DMS153 (cell line): ENCODE measurements around the gene SLC6A5.
"Not testable (repeated sequence)": the region's sequence is repeated elsewhere in the genome, so short reads cannot be mapped to it uniquely, and the experiment has no call there.

Source experiments
- DNase-seq: peaks from one replicate; lab custom pipeline; 2025; lab: John Stamatoyannopoulos, UW

The SLC6A5 gene

DNA sequence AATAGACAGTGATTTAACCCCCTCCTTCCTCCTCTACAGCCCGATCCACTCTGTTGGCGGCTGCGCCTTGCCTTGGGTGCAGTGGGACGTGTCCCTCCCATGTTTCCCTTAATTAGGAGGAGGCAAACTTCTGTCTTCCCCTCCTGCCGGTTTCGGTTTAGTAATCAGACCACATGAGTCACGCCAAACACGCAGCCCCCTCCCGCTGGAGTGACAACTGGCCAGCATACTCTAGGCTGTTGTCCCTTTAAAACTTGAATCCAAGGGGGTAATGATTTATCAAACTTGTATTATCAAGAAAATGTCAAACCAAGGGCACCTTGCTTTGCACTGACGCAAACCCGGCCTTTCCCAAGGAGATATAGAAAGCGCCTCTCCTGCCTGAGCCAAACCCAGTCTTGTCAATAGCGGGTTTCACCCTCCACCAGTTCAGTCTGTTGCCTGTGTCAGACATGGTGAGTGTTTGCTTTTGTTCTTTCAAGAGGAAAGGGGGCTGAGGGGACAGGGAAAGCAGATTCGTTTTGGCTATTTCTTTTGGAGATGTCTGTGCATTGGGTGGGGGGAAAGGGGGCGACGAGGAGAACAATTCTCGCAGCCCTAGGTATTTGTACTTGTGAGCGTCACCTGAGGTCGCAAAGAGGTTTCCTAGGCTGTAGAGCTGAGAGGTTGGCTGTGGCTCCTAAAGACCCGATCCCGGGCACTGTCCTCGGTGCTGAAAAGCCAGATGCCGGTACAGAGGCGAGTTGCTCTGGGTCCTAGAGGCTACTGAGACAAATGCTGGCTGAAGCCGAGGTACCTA, at the start of gene SLC6A5:
Gene SLC6A5 (plus strand): TSS at position 388 of the 799 bp plus-strand sequence. CDS start 65 bp downstream, at position 453.
- no peak for DNase-seq

DNA sequence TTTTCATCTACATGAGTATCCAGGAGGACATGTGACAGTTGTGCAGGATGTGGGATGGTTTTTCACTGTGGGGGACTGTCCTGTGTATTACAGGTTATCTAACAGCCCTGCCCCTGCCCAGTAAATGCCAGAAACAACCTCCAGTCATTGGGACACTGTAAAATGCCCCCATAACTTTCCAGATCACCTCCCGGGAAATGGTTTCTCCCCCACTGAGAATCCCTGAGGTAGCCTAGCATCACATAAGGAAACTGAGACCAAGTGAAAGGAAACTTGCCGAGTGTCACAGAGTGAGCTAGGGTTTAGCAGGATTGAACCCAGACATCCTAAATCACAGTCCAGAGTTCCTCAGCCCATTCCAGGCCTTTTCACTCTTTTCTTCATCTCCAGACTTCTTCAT, 48.3 kb upstream of the SLC6A5 start:
- DNase-seq, result no peak

DNA sequence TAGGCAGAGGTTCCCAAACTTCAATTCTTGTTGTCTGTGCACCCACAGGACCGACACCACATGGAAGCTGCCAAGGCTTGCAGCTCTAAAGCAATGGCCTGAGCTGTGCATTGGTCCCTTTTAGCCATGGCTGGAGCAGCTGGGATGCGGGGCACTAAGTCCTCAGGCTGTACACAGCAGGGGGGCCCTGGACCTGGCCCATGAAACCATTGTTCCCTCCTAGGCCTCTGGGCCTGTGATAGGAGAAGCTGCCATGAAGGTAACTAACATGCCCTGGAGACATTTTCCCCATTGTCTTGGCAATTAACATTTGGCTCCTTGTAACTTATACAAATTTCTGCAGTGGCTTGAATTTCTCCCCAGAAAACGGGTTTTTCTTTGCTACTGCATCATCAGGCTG, 43.6 kb upstream of the SLC6A5 start:
- no peak for DNase-seq

DNA sequence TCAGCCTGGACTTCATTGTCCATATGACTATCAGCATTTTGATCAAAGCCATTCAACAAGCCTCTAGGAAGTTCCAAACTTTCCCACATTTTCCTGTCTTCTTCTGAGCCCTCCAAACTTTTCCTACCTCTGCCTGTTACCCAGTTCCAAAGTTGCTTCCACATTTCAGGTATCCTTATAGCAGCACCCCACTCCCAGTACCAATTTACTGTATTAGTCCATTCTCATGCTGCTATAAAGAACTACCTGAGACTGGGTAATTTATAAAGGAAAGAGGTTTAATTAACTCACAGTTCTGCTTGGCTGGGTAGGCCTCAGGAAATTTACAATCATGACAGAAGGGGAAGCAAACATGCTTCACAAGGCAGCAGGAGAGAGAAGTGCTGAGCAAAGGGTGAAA, 43.0 kb upstream of the SLC6A5 start:
- not testable (repeated sequence) for DNase-seq

DNA sequence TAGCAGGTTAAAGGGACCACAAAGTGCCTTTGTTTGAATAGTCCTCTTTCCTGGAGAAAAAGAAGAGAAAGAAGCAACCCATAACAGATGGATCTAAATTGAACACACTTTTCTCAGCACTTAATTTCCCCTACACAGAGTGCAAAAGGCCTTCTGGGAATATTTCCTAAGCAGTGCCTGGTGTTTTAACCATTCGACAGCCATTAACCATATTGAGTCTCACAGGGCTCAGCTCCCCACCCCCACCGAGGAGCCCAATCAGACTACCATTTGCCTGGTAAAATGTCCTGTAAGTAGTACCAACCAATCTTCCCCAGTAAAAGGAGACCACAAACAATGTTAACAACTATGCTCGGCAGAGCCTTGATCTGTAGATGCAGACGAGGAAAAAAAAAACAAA, 40.7 kb upstream of the SLC6A5 start:
- no peak for DNase-seq

DNA sequence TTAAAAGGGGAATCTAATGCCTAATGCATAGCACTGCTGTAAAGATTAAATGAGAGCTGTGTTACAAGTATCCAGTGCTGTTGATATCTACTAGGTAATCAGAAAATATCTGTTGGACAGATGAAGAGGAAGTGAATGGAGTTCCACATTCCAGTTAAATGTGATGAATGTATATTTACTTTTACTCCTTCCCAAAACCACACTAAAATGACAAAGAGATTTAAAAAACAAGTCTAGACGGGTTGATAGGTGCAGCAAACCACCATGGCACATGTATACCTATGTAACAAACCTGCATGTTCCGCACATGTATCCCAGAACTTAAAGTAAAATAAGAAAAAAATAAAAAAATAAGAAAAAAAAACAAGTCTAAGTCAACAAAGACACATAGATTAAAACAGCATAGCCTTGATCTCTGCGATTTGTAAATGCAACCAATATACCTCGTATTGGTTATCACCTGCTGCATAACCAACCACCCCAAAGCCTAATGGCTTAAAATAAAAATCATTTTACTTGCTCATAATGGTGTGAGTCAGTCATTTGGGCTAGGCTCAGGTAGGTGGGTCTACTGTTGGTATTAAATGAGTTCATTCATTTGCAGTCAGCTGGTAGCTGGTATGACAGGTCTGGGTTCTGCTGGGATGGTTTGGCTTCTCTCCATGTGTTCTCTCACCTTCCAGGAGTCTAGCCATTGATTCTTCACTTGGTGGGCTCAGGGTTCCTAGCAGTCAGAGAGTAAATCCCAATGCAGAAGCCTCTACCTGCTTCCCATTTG, 39.7 kb upstream of the SLC6A5 start:
- DNase-seq, result no peak

DNA sequence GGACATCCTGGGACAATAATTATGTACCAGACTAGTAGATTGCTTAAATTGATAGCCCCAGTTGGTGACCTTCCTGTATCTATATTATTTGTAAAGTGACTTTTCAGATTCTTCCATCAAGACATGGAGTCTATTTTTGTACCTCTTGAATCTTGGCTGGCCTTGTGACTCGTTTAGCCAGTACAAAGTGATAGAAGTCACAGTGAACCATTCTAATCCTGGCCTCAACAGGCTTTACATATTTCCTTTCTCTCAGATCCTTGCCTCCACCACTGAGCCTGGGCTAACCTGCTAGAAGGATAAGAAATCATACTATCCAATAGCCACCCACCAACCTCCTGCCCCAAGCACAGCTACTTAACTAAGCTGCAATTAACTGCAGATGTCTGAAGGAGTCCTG, 37.5 kb upstream of the SLC6A5 start:
- DNase-seq, result no peak

DNA sequence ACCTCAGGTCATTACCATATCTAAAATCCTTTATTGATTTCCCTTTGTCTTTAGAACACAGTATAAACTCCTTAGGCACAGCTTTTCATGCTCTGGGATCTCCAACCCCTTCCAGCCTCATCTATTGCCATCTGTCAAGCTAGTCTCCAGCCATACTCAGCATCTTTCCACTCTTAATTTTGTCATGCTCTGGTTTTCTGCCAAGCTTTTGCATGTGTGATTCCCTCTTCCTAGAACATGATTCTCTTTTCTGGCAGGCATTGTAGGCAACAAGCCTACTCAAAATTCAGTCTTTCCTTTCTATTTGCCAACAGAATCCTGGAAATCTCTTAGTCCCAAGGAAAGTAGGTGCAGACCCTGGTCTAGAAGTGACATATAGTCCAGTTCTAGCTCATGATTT, 35.5 kb upstream of the SLC6A5 start:
- DNase-seq, result no peak

DNA sequence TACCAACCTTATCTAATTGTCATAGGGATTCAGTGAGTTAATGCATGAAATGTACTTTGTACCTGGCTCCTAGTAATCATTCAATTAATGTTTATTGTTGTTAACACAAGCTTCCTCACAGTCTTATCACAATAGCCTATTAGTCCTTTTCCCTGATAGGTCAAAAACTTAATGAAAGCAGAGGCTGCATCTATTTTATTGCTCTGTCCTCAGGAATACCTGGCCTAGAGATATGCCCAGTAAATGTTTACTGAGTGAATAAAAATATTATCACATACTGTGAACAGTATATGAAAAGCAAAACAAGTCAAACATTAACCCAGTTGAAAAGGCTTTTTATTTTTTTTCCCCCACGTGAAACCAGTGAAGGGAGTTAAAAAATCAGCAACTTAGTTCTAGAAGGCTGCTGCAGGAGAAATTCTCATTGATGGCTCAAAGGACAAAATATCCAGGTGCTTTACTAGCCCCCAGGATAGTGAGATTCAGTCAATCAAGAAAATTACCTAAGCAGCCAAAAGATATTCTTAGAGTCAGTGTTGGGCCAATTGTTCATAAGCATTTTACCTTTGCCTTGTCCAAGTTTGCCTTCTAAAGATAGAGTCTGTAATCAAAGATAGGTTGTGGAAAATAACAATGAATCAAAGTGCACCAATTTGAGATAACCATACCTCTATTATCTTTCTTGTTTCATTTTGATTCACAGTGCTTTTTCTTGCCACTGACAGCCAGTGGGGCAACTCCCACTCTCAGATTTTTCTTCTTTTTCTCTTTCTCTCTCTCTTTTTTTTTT, 34.4 kb upstream of the SLC6A5 start:
- no peak for DNase-seq

DNA sequence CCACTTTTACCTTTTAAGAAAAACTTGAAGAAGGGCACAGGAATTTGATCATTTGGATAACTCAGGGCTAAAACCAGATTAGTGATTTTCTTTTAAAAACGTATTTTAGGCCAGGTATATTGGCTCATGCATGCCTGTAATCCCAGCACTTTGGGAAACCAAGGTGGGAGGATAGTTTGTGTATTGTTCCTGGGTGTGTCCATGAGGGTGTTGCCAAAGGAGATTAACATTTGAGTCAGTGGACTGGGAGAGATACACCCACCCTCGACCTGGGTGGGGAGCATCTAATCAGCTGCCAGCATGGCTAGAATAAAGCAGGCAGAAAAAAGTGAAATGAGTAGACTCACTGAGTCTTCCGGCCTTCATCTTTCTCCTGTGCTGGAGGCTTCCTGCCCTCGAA, 33.3 kb upstream of the SLC6A5 start:
- DNase-seq, result not testable (repeated sequence)

DNA sequence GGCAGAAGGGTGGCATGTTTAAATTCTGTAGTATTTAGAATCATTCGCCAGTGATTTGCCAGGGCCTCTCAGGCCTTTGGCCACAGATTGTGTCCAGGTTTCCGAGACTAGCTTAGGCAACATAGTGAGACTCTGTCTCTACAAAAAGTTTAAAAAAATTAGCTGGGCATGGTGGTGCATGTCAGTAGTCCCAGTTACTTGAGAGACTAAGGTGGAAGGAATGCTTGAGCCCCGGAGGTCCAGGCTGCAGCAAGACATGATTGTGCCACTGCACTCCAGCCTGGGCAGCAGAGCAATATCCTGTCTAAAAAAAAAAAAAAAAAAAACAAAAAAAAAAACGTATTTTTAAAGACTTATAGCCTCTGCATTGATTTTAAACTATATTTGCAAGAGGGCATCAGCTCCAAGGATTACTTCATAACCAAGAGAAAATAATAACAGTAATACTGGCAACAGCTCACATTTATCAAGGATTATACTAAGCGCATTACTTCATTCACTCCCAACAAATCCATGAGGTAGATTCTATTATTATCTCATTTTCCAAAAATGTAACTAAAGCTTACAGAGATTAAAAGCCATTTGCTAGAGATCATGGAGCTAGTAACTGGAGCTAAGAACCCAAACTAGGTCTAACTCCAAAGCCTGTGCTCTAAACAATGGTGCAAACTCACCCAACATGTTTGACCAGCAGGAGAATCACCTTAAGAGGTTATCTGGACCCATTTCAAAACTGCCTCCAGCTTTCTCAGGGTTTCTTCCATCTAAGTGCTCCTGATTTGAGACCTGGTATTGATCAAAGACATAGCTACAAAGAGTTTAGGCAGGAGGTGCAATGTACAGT, 32.6 kb upstream of the SLC6A5 start:
- no peak for DNase-seq

DNA sequence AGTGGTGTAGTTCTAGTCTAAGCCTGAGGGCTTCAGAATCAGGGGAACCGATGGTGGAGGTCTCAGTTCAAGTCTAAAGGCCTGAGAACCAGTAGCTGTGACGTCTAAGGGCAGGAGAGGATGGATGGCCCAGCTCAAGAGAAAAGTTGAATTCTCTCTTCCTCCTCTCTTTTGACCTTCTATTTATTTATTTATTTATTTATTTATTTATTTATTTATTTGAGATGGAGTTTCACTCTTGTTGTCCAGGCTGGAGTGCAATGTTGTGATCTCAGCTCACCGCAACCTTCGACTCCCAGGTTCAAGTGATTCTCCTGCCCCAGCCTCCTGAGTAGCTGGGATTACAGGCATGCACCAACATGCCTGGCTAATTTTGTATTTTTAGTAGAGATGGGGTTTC, 19.7 kb upstream of the SLC6A5 start:
- DNase-seq, result not testable (repeated sequence)

DNA sequence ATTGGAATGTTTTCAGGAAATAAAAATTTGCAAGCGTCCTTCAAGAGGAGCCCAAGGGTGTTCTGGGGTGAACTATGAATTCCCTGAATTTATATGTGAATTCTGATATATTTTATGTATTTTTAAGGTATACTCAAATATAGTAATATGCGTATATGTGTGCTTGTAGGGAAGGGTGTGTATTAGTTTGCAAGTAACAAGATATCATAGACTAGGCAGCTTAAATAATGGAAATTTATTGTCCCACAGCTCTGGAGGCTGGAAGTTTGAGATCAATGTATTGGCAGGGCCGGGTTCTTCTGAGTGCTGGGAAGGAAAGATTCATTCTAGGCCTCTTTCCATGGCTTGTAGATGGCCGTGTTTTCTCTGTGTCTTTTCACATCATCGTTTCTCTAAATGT, 16.2 kb upstream of the SLC6A5 start:
- DNase-seq, result no peak

DNA sequence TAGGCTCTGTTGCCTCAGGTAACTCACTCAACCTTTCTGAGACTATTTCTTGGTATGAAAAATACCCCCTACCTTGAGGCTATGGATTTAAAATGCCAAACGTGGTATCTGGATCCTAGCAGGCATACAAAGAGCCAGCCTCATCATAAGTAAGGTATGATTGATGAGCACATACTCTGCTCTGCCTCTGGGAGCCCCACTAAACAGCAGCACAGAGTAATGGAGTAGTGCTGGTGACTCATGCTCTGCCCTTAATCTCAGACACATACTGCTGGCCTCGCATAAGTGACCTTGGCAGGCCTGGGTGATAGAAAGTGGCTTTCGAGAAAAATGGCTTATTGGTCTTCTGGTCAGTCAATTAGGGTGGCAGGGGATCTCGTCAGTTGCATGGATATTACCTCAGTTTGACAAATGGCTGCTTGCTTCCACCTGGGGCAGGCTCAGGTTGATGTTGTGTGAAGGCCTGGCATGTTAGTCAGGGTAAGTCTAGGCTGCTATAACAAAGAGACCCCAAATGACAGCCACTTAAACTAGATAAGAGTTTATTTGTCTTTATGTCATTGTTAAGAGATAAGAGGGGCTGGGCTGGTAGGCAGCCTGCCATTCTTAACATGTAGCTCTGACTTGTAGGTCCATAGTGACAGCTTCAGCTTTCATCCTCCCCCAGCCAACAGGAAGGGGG, 15.2 kb upstream of the SLC6A5 start:
- DNase-seq, result no peak

DNA sequence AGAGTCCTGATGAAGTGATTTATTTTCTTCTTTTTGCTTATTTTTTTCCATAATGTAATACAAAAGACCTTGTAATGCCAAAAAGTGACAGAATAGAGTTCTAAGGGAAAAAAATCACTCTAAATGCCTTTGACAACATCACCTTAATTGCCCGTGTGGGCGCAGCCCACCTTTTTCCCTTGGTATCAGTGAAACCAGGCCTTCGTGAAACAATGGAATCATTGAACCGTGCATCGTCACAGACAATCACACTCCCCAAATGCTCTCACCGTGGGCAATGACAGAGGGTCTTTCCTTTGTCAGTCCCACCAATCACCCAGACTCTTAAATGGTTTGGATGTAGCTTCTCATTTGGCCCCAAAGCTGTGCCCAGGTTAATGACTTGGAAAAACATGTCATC, 9.6 kb upstream of the SLC6A5 start:
- no peak for DNase-seq

DNA sequence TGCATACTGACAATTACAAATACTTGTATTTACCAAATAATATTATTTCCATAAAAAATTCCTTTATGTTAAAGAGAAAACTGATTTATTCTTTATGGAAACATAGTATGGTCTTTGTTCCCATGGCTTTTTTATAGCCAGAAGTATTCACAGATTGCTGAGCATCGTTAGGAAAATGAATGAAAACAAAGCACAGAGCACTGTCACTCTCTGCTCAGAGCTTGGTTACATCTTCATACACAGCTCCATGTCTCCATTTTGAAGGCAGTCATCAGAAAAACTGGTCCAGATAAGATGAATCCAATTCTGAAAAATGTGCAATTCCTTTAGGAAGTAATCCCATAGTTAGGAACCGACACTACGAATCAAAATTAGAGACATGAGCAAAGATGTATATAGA, 9.0 kb upstream of the SLC6A5 start:
- DNase-seq, result no peak

DNA sequence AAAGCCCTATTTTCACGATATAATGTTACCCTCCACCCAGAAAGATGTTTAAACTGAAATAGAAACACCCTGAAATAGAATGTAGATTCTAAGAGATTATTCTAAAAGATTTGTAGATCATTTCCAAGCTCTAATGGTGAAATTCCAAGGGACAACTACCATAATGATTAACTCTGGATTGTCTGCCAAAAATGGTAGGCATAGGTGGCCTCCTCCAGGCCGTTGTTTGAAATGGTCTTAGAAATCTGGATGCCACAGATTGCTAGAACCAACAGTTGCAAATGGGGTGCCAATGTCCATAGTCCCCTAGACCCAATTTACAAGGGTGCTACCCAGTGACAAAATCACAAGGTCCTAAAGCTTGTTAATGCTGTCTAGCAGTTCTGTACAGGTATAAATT, 6.7 kb upstream of the SLC6A5 start:
- no peak for DNase-seq

DNA sequence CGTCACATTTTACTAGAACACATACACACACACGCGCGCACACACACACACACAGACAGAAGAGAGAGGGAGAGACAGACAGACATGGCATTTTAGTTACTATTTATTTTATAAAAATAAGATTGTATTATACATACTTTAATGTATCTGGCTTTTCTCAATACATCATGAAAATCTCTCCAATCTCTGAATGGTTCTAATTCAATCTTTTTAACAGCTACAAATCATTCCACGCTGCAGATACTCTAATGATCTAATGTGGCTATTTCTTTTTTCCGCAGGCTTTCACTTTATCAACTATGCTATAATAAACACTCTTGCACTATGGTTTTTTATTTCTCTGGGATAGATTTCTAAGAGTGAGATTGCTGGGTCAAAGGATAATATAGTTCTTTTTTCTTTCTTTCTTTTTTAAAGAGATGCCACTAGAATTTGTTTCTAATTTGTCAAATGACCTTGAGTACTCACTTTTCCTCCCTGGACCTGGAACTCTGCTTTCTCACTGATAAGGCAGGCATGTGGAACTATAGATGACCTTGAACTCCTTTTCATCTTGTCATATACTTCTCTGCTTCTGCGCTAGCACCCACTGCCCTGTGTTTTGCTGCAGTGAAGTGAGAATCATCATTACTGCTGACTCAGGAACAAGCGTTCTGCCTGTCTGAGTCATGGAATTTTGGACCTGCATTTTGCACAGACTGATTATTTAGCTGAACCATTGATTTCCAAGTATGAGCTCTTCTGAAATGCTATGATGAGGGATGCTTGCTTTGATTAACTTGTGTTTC, 4.9 kb upstream of the SLC6A5 start:
- no peak for DNase-seq

DNA sequence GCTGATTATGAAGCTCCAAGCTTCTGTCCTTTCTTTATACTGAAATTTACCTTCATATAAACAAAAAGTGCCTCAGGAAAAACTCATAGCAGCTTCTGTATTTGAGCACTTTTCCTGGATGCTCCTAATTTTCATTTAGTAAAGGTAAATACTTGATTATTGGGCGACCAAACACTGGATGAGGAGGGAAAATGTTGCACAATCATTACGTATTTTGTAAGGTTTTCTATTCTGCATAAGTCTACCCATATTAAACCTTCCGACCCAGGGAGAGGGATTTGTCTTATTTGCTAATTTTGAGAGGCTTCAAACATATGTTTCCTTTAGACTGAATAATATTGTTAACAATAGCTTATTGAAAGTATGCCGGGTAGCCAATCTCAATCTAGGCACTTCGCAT, 4.3 kb upstream of the SLC6A5 start:
- DNase-seq, result no peak
